ENCODE measurements around the gene ARMC2. TPM values are rescaled to one million over a fixed set of nuclear protein-coding genes. Genes with fewer than 3 reads are reported as not detected.

The ARMC2 gene
- polyA plus RNA-seq, 2 of the 4 experiments (the other 2 are of a cell fraction): 2.1 to 4.9 TPM

GRCh38 chr6:108836061-108836460 is 12.2 kb upstream of the ARMC2 start (continued):
- TF ChIP-seq PBX3 (IDR thresholded peaks at IDR 0.05): no peak

- DNase-seq (ENCODE audit: low read depth in 1 of 2, low spot score in 1 of 2) (no peak), ATAC-seq (no peak), FAIRE-seq (no peak)
- no peak overlapping the region for H3K4me2 ChIP-seq
- no peak overlapping the region for H3K27ac ChIP-seq
- ChIA-PET POLR2A (no interaction called here), CTCF (interaction anchor here (0.9 to 1.2 kb wide), 3 partner anchors 11 to 296 kb away, joined by 3 to 5 read pairs (median 4); partner anchors contain the start of gene ARMC2)
- 50% methylated on average over 4 of the region's 4 CpGs for WGBS (ENCODE audit: missing lambda C conversion rate)
- TF ChIP-seq RFX5 (IDR thresholded peaks at IDR 0.05) (no peak), REST (IDR thresholded peaks at IDR 0.05) (no peak), ATOH8 (CRISPR knock-in tag; IDR thresholded peaks at IDR 0.05; ENCODE audit: low read depth) (no peak), HDAC2 (IDR thresholded peaks at IDR 0.05) (no peak), FOSL2 (IDR thresholded peaks at IDR 0.05) (no peak), FOSL2 (CRISPR knock-in tag; IDR thresholded peaks at IDR 0.05) (no peak), ZSCAN20 (CRISPR knock-in tag; IDR thresholded peaks at IDR 0.05) (no peak), HMGXB4 (CRISPR knock-in tag; IDR thresholded peaks at IDR 0.05; ENCODE audit: borderline replicate concordance) (no peak), RARB (CRISPR knock-in tag; IDR thresholded peaks at IDR 0.05) (no peak), POLR2AphosphoS2 (conservative IDR thresholded peaks at IDR 0.05; ENCODE audit: low read length) (no peak), CHD2 (IDR thresholded peaks at IDR 0.05; ENCODE audit: low read length, partially characterized antibody) (no peak)
- no peaks in the 10 kb centered on the region for H3K9me3 ChIP-seq
- no peak overlapping the region for H3K4me3 ChIP-seq
- no peaks in the 10 kb centered on the region for H3K4me1 ChIP-seq
Measured at GRCh38 chr6:108837236-108837971, 10.8 kb upstream of the ARMC2 start.

- no peaks in the 10 kb centered on the region for H3K4me1 ChIP-seq
- ATAC-seq (peak in 1 of 2 experiments; percentile 57; a peak in 3 of 6 replicates), DNase-seq (ENCODE audit: low read depth in 1 of 2, low spot score in 1 of 2) (peak in 1 of 2 experiments; percentile 16), FAIRE-seq (no peak)
- TF ChIP-seq ATOH8 (CRISPR knock-in tag; IDR thresholded peaks at IDR 0.05; ENCODE audit: low read depth) (no peak), TFCP2L1 (CRISPR knock-in tag; IDR thresholded peaks at IDR 0.05) (no peak), SREBF2 (IDR thresholded peaks at IDR 0.05) (no peak), RARB (CRISPR knock-in tag; IDR thresholded peaks at IDR 0.05) (no peak), RAD21 (conservative IDR thresholded peaks at IDR 0.05 in 1 of 2, IDR thresholded peaks at IDR 0.05 in 1 of 2) (peak; percentile 14 to 37; a peak in 2 of 5 replicates), RNF2 (IDR thresholded peaks at IDR 0.05; ENCODE audit: borderline replicate concordance, low read depth) (no peak), POLR2A (IDR thresholded peaks at IDR 0.05; ENCODE audit: low read length) (no peak), HDAC2 (IDR thresholded peaks at IDR 0.05) (no peak)
- H3K27ac ChIP-seq: no peak overlapping the region
- no peak overlapping the region for H3K4me2 ChIP-seq
- no peak overlapping the region for H3K4me3 ChIP-seq
- no peaks in the 10 kb centered on the region for H3K9me3 ChIP-seq
- 69% methylated on average over 23 of the region's 24 CpGs for WGBS (ENCODE audit: missing lambda C conversion rate)
- ChIA-PET POLR2A (no interaction called here), CTCF (interaction anchor here (0.9 to 1.4 kb wide), 5 partner anchors 10 to 297 kb away, joined by 3 to 7 read pairs (median 4); partner anchors contain the start of gene ARMC2)
Measured at GRCh38 chr6:108838101-108838717, 10.0 kb upstream of the ARMC2 start.
